Testis (tissue), 2 donors: ENCODE results near the gene COL21A1.

Experiments
- POLR2A ChIP-seq: fragments of 450-650 bp; IDR thresholded peaks from one replicate; pipeline ENCODE4 v1.6.1; 2017; ENCODE audit warnings: antibody characterized with exemption, mild to moderate bottlenecking, moderate library complexity
- TF ChIP-seq, protein P1 (sequence below), 3 experiments: fragments of 450-650 bp in 2 of 3; fragments of 200-600 bp in 1 of 3; sonication (generic) in 1 of 3; IDR thresholded peaks; one replicate each; pipeline ENCODE4 v1.5.1; 2016 to 2019; ENCODE audit warnings: antibody characterized with exemption in 3 of 3, mild to moderate bottlenecking in 2 of 3, moderate library complexity in 1 of 3

DNA sequence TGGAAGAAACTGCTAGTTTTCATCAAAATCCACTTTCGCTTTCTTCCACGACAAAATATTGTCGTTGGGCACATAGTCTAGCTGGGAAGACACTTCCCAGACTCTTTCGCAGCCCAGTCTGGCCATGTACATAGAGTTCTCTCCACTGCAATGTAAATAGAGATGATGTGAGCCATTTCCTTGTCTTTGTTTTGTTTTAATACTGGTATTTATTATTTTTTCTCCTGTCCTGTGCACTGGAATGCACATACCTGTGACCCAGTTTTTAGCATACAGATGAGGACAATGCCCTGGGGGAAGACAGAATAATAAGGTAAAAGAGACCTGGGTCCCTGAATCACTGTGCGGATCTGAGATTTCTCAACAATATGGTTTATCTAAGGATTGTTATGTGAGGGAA is 222.4 kb downstream of the COL21A1 start:
- no peak for TF ChIP-seq POLR2A
- TF ChIP-seq, protein P1, sequence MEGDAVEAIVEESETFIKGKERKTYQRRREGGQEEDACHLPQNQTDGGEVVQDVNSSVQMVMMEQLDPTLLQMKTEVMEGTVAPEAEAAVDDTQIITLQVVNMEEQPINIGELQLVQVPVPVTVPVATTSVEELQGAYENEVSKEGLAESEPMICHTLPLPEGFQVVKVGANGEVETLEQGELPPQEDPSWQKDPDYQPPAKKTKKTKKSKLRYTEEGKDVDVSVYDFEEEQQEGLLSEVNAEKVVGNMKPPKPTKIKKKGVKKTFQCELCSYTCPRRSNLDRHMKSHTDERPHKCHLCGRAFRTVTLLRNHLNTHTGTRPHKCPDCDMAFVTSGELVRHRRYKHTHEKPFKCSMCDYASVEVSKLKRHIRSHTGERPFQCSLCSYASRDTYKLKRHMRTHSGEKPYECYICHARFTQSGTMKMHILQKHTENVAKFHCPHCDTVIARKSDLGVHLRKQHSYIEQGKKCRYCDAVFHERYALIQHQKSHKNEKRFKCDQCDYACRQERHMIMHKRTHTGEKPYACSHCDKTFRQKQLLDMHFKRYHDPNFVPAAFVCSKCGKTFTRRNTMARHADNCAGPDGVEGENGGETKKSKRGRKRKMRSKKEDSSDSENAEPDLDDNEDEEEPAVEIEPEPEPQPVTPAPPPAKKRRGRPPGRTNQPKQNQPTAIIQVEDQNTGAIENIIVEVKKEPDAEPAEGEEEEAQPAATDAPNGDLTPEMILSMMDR (IDR thresholded peaks at IDR 0.05): no peak
